Epithelial cell of proximal tubule (primary cell): ENCODE results near the gene GRAMD2B. TPM values are rescaled to one million over a fixed set of nuclear protein-coding genes. Genes with fewer than 3 reads are reported as not detected.

Experiments
- DNase-seq: peaks from one replicate; pipeline ENCODE4 v3.0.0-alpha.2; 2011; ENCODE audit warnings: low read depth
- H3K4me3 ChIP-seq: 2 replicates; pipeline ENCODE4 v1.5.1; 2011; ENCODE audit warnings: low read depth, mild to moderate bottlenecking, low read length
- CTCF ChIP-seq: conservative IDR thresholded peaks from 2 replicates; pipeline ENCODE4 v1.5.1; 2012; ENCODE audit warnings: low read depth, mild to moderate bottlenecking, low read length
- total RNA-seq: library from RNA; depleted of rRNA; stranded (reverse); fragments of >200 nt; gene quantifications from 2 replicates; pipeline ENCODE4 v1.2.3, GENCODE V29; 2015

The GRAMD2B gene
- total RNA-seq, 1 donor from 2014 or later = 43.2 TPM

- no peak for DNase-seq
- TF ChIP-seq CTCF = no peak
- no peak overlapping the region for H3K4me3 ChIP-seq
Observed at GRCh38 chr5:126441230-126441629, 18.0 kb downstream of the GRAMD2B start.

- no peak for DNase-seq
- no peak overlapping the region for H3K4me3 ChIP-seq
- TF ChIP-seq CTCF = no peak
Observed at GRCh38 chr5:126443374-126443851, 20.2 kb downstream of the GRAMD2B start.

- TF ChIP-seq CTCF = no peak
- DNase-seq = no peak
- no peak overlapping the region for H3K4me3 ChIP-seq
Observed at GRCh38 chr5:126444137-126444536, 20.9 kb downstream of the GRAMD2B start.

GRCh38 chr5:126445502-126446174 is 22.4 kb downstream of the GRAMD2B start:
- no peak overlapping the region for H3K4me3 ChIP-seq
- TF ChIP-seq CTCF = no peak
- no peak for DNase-seq

GRCh38 chr5:126446498-126447224 is 23.5 kb downstream of the GRAMD2B start:
- no peak overlapping the region for H3K4me3 ChIP-seq
- no peak for DNase-seq
- TF ChIP-seq CTCF = no peak

GRCh38 chr5:126448720-126449119 is 25.5 kb downstream of the GRAMD2B start:
- H3K4me3 ChIP-seq = no peak overlapping the region
- no peak for DNase-seq
- TF ChIP-seq CTCF = no peak
